Uterine smooth muscle cell (primary cell): Measurements from ENCODE around the gene NDUFV3. TPM values are rescaled to one million over a fixed set of nuclear protein-coding genes. Genes with fewer than 3 reads are reported as not detected.

ENCODE experiments used
- total RNA-seq: library from RNA; depleted of rRNA; stranded (reverse); fragments of >200 nt; gene quantifications from 2 replicates; pipeline ENCODE4 v1.2.3, GENCODE V29; 2014

Gene NDUFV3
- 27.1 and 56.4 TPM in 2 replicates for total RNA-seq

GRCh38 chr21:42892931-42893755 lies at the start of gene NDUFV3:
Gene NDUFV3 (plus strand): TSS chr21:42893309. CDS start chr21:42893334, 25 bp downstream.

GRCh38 chr21:42878993-42879787 lies 13.9 kb upstream of the NDUFV3 start, which contains the start of gene WDR4:
Gene WDR4 (minus strand): TSS chr21:42879539. CDS start chr21:42879495, 44 bp downstream.

GRCh38 chr21:42925114-42925926 lies 32.2 kb downstream of the NDUFV3 start, which contains the start of gene ERVH48-1:
Gene ERVH48-1 (minus strand): TSS chr21:42925630. CDS start chr21:42919006, 6,624 bp downstream.

Other genes with a start within 250 kb of the NDUFV3 start
- gene PDE9A, start 239.7 kb upstream of the NDUFV3 start, total RNA-seq, result 1.9 and 2.1 TPM in 2 replicates
- gene WDR4, start 13.8 kb upstream of the NDUFV3 start, total RNA-seq, result 16.7 and 19.9 TPM in 2 replicates
- gene ERVH48-1, start 32.3 kb downstream of the NDUFV3 start, total RNA-seq, result under 0.01 TPM in 1 of 2 replicates, not detected in the other
- gene PKNOX1, start 81.3 kb downstream of the NDUFV3 start, total RNA-seq, result 16.6 and 30.0 TPM in 2 replicates
- 33.1 and 138 TPM in 2 replicates for gene CBS, start 182.5 kb downstream of the NDUFV3 start, total RNA-seq
- 29.1 and 39.6 TPM in 2 replicates for gene U2AF1, start 214.3 kb downstream of the NDUFV3 start, total RNA-seq